HG03196 (cell line): ENCODE results near the gene NCAPH2.

ENCODE experiments used
- ATAC-seq: cut with Tn5 transposase; IDR thresholded peaks from one replicate; pipeline ENCODE4 v1.9.1; 2021; ENCODE audit not compliant: unreplicated experiment

The NCAPH2 gene

GRCh38 chr22:50569041-50569459, 61.0 kb downstream of the NCAPH2 start:
- no peak for ATAC-seq

GRCh38 chr22:50569896-50570535, 62.0 kb downstream of the NCAPH2 start:
- ATAC-seq = no peak

- ATAC-seq = no peak
Observed at GRCh38 chr22:50570861-50571260, 62.8 kb downstream of the NCAPH2 start.

- no peak for ATAC-seq
Observed at GRCh38 chr22:50571264-50572175, 63.5 kb downstream of the NCAPH2 start.

- ATAC-seq = no peak
Observed at GRCh38 chr22:50572965-50573364, 64.9 kb downstream of the NCAPH2 start.

- ATAC-seq = no peak
Observed at GRCh38 chr22:50573491-50574382, 65.7 kb downstream of the NCAPH2 start.

GRCh38 chr22:50574383-50574755, 66.3 kb downstream of the NCAPH2 start:
- no peak for ATAC-seq
